Renal cortical epithelial cell (primary cell): Measurements from ENCODE around the gene TLR2. TPM values are rescaled to one million over a fixed set of nuclear protein-coding genes. Genes with fewer than 3 reads are reported as not detected.
A peak's percentile ranks its signal among the peaks of the same experiment; 100 is the strongest.
"Not testable (repeated sequence)": the region's sequence is repeated elsewhere in the genome, so short reads cannot be mapped to it uniquely, and the experiment has no call there.

Experiments
- DNase-seq: peaks from one replicate; pipeline ENCODE4 v3.0.0-alpha.2; 2011; ENCODE audit warnings: low read depth
- total RNA-seq: library from RNA; depleted of rRNA; stranded (reverse); fragments of >200 nt; gene quantifications from 2 replicates; pipeline ENCODE4 v1.2.3, GENCODE V29; 2014

The TLR2 gene
- total RNA-seq, 1 donor from 2014 or later: 23.5 TPM

DNA sequence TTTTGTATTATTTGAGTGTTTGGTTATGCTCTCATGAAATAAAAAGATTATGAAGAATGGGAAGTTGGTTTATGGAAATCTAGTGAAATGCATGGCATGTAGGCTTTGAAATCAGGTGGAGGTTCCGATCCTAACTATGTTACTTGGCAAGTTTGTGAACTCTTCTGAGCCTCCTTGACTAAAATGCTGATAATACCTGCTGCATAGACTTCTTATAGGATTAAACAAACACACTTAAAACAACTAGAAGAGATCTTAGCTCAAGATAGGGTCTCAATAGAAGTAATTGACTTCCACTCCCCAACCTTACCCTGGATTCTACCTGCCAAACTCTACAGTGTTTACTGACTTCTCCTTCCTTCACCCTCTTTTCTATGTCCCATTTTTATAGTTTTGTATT lies 22.2 kb upstream of the TLR2 start:
- no peak for DNase-seq

DNA sequence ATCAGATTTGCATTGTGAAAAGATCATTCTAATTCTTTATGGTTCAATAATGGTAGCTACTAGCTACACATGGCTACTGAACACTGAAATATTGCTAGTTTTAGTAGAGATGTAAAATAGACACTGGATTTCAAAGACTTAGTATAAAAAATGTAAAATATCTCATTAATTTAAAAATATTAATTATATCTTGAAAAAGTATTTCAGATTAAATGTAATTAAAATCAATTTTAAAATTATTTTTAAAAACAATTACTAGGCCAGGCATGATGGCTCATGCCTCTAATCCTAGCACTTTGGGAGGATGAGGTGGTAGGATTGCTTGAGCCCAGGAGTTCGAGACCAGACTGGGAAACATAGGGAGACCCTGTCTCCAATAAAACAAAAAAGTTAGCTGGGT lies 20.4 kb upstream of the TLR2 start:
- no peak for DNase-seq

DNA sequence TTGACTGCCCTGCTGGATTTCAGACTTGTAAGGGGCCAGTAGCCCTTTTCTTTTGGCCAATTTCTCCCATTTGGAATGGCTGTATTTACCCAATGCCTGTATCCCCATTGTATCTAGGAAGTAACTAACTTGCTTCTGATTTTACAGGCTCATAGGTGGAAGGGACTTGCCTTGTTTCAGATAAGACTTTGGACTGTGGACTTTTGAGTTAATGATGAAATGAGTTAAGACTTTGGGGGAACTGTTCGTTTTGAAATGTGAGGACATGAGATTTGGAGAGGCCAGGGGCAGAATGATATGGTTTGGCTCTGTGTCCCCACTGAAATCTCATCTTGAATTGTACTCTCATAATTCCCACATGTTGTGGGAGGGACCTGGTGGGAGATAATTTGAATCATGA lies 17.6 kb upstream of the TLR2 start:
- DNase-seq: not testable (repeated sequence)

DNA sequence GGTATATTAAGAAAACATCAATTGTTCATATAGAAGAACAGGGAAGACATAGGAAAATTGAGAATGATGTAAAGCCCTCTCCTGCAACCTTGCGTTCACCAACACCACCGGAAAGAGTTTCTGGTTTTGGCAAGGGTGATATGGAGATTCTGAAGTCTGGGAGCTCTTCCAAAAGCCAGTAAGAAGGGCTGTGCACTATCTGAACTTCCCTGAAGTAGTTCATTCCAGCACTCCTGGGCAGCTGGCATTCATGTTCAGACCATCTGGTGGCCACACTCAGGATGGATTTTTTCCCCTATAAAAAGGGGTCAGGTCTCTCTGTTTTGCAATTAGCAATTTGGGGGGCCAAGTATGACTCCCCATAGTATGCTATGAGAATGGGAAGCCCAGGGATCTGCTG lies 15.4 kb upstream of the TLR2 start:
- no peak for DNase-seq

DNA sequence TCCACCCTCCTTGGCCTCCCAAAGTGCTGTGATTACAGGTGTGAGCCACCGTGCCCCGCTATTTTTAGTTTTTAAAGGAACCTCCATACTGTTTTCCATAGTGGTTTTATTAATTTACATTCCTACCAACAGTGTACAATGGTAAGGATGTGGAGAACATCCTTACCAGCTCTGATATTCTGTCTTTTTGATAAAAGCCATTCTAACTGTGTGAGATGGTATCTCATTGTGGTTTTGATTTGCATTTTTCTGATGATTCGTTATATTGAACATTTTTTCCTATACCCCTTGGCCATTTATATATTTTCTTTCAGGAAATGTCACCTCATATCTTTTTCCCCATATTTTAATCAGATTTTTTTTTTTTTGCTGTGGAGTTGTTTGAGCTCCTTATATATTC lies 14.2 kb upstream of the TLR2 start:
- DNase-seq: no peak

DNA sequence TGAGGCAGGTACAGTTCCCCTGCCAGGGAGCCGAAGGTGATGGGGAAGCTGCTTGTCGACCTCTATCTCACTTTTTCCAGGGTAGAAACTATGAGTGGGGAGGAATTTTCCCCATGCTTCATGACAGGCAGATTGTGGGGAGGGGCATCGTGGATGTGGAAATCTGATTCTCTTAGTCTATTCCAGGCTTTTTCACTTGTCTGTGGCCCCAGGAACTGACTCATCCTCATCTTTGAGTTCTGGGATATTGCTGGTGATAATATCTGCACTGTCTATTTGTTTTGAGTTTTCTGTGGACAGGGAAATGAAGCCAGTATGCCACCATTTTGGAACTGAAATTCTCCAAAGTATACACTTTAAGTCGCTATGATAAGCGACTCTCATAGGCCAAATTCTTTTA lies 7.6 kb upstream of the TLR2 start:
- DNase-seq: peak; percentile 6

DNA sequence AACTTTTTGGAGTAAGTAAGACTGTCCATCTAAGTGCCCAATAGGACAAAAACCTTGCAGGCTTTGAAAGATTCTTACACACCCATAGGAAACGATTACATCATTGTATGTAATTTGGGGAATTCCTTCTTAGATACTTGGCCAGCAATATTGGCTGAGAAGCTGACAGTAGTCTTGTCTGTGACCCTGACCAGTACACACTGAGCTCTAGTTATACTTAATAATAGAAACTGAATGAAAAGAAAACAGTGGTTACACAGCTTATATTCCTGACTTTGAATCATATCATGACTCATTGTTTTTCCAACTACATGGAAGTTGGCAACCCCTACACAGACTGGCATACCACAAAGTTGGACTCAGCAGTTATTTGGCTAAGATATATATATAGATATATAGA lies 7.1 kb upstream of the TLR2 start:
- peak; percentile 94 for DNase-seq

DNA sequence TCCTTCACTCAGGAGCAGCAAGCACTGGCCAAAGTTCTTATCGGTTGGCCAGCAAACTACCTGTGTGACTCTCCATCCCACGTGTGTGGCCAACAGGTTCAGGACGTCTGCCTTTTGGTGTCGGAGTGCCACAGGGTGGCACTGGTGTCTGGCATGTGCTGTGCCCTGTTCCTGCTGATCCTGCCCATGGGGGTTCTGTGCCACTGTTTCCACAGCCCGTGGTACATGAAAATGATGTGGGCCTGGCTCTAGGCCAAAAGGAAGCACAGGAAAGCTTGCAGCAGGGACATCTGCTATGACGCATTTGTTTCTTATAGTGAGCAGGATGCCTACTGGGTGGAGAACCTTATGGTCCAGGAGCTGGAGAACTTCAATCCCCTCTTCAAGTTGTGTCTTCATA lies 4.6 kb upstream of the TLR2 start:
- DNase-seq: no peak

DNA sequence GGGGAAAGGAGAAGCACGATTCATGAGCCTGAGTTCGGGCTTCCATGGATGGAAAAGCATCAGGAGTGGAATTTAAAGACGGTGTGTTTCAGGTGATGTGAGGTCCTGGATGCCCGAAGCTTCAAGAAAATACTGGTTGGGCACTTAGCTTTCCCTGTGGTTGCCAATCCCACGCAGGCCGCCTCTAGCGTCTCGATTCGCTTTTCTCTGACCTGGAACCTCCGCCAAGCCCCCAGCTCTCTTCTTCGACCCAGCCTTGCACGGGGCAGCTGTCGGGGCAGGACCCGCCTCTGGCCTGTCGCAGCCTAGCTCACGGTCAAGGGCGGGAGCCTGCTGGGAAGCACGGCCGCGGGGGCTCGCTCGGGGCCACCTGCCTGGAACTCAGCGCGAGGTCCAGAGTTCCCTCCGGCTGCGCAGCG lies 308 bp upstream of the TLR2 start:
- peak; percentile 5 for DNase-seq

DNA sequence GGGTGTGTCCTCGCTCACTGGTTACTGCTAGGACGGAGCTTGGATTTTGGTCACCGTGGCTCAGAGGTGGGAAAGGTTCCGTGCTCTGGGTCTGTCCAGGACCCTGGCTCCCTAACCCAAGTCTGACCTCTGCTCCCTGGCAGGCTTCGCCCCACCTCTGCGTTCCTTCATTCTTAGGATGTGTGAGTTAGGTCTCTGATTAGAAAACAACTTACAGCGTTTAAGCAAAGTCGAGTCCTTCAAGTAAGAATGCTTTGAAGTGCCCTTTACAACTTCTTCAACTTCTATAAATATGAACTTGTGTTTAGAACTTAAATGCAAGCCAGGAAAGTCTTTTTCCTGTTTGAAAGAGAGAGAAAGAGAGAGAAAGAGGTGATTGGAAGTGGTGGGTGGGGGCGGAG lies 891 bp downstream of the TLR2 start:
- DNase-seq: peak; percentile 3

DNA sequence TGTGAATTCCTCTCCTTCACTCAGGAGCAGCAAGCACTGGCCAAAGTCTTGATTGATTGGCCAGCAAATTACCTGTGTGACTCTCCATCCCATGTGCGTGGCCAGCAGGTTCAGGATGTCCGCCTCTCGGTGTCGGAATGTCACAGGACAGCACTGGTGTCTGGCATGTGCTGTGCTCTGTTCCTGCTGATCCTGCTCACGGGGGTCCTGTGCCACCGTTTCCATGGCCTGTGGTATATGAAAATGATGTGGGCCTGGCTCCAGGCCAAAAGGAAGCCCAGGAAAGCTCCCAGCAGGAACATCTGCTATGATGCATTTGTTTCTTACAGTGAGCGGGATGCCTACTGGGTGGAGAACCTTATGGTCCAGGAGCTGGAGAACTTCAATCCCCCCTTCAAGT lies 20.4 kb downstream of the TLR2 start:
- DNase-seq: no peak

DNA sequence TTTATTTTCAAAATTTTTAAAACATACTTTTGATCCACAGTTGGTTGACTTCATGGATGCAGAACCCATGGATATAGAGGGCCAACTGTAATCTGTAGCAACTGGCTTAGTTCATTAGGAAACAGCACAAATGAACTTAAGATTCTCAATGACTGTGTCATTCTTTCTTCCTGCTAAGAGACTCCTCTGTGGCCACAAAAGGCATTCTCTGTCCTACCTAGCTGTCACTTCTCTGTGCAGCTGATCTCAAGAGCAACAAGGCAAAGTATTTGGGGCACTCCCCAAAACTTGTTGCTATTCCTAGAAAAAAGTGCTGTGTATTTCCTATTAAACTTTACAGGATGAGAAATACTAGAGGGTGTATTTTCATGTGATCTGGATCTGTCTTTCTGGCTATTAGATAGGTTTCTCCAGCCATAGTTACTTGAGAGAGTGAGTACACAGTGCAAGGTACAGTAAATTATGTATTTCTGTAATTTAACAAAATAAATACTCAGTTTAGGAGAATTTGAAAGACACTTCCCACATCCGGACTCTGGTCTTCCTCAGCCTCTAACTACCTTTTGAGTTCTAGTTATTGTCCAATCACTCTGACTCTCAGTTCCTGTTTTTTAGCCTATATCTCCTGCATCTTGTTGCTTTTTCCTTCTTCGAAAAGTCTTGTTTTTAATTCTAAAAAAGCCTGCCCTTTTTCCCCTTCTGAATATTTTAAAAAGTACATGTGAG lies 21.8 kb downstream of the TLR2 start:
- DNase-seq: no peak

DNA sequence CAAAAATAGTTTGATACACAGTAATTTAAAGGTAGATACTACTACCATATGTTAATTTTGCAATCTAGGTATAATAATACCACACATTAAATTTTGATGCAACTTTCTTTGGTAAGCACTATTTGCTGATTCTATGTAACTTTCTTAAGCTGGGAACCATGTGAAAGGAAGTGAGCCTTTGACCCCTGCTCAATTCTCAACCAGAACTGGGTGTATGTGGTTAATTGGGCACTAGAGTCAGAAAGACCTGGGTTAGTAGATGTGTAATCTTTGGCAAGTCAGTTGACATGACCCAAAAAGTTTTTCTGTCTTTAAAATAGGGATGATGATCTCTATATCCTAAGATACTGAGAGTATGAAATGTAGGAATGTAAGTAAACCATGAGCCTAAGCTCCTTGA lies 22.4 kb downstream of the TLR2 start:
- no peak for DNase-seq

DNA sequence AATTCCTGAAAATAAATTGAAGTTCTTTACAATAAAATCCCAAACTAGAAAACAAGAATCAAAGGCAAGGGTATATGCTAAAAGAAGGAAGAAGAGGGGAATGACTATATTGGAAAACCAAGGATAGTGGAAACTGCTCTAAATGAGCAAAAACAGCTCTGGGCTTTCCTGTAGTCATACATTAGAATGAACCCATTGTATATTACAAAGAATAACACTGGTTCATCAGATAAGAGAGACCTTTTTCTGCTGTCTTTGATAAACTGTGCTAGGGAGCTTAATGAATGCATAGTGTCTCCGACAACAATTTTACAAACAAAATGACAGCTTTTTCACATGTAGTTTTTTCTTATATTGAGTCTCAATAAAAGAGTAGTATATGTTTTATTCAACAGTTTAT lies 26.6 kb downstream of the TLR2 start:
- no peak for DNase-seq

DNA sequence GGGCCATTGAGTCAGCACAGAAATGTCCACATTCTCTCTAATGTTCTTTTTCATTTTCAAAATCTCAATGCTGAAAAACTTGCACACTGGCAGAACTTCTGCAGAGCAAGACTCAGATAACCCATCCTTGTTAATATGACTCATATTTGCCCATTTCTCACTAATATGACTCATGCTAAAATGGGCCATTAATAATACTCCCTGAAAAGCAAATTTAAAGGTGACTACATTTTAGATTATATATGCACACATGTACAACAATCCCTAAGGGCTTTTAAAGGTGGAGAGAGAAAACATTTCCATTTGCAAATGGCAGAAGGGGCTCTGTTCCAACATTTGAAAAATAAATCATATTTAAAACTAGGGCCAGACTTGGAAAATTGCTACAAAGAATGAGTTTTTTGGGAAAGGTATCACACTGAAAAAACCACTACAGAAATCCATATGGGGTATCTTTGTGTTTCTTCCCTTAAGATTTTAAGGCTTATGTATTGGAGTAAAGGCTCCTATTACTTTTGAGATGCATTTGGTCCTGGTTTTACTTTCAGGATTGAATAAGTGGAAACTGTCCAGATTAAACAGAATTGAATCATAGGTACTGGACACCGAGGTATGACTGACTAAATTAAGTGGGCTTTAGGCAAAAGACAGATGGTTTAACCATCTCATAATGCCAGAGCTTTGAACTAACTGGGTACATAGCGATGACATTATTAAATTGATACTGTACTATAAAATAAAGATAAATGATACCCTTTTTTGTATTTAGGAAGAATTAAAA lies 30.0 kb downstream of the TLR2 start:
- DNase-seq: peak; percentile 25

DNA sequence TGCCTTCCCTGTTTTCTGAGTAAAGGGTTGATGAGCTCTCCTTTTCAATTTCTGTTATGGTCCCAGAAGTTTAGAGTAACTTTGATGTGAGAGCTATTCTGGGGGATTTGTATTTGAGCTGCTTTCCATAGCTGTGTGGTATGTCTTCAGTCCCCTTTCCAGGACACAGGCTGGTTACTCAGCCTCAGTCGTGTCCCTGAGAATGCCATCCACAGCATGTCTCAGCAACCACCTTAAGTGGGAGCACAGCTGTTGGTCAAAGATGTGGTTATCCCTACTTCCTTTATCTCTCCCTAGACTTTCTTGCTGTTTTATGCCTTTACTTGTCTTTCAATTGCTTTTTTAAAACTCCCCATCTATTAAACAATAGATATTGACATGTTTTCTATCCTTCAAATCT lies 38.0 kb downstream of the TLR2 start:
- DNase-seq: no peak

DNA sequence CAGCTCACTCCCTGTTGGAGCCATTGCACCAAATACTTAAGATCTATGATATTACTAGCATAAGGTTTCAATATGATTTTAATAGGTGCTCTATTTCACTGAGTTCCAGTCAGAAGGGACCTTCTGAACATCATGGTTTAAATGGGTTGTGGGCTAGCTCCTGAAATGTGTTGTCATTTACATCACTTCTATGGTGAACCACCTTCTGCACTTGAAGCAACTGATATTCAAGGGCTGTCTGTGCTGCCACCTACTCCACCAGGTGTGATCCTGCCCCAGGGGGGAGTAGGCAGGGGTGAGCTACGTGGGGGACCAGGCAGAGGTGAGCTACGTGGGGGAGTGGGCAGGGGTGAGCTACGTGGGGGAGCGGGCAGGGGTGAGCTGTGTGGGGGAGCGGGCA lies 40.5 kb downstream of the TLR2 start:
- DNase-seq: no peak

DNA sequence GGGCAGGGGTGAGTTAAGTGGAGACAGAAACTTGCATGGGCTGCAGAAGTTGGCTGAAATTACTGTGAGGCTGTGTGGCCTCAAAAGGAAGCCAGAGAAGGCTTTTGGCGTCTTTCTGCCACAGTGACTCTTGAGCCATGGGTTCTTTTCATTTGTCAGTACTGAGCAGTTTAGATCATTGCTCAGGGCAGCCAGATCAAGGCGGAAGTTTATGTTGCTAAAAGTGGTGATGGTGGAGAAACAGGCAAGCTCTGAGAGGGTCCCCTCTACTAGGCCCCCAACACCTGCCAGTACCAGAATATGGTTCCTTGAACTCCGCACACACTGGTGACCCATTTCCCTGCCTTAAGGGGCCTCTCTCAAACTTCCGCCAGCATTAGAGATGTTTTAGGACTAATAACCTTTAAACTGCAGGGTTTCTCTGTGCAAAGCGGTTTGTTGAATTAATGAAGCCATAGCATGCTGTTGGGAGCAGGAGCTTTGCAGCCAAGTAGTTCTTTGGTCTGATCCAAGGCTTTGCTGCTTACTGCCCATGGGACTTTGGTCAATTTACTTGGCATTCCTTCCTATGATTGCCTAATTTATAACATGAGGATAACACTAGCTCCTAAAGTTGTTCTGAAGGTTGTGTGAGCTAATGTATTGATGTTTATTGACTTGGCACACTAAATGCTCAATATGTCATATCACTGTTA lies 41.2 kb downstream of the TLR2 start:
- DNase-seq: no peak

DNA sequence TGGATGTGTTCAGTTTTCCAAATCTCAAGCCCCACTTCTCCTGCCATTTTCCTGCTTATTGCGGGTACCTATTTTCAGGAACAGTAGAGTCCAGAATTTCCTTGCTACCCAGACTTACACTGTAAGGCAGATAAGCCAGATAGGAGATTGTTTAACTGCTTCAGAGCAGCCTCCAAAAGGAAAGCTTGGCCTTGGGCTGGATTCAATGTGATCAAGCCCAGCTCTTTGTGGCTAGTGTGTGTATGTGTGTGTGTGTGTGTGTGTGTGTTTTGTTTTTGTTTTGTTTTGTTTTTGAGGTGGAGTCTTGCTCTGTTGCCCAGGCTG lies 41.7 kb downstream of the TLR2 start:
- DNase-seq: no peak

DNA sequence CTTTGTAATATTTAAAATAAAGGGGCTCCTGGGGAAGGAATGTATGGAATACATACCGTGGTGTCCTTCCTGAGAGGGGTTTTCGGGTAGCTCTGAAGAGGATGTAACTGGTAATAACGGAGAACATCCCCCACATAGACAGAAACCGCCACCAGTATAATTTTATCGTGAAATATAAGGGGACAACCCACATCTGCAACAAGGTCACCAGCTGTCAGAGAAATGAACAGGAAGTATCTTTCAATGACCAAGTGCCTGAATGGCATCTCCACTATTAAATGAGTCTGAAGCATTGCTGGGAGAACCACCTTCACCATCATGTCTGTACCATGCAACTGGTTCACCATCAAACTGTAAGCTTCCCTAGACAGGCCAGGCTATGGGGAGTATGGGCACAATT lies 44.1 kb downstream of the TLR2 start:
- no peak for DNase-seq

DNA sequence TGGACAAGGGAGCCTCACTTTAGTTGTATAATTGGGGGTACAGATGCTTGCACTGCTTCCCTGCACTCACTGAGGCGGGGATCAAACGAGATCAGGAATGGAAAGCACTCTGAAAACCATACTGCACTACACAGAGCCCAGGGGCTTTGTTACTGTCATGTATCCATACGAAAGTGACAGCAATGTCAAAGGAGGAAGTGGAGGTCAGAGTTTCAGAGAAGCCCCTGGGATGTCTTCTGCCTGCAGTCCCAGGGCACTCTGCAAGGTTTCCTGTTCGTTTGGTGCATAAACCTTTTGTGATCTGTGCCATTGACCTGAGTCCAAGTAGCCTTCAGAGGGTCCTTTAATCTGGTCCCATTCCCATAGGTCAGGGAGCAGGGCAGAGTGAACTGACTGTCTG lies 44.6 kb downstream of the TLR2 start:
- DNase-seq: no peak

DNA sequence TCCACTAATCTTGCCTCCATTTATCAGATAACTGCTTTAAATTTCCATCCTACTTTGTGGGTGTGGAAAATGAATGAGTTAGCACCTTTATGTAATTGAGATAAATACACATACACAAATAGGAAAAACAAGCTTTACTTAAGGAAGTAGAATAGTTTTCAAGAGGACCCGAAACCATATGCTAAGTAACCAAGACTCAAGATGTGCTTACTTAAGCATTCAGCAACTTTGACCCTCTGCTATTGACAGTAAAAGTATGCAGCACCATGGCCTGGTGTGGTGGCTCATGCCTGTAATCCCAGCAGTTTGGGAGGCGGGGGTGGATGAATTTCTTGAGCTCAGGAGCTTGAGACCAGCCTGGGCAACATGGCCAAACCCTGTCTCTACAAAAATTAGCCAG lies 45.8 kb downstream of the TLR2 start:
- no peak for DNase-seq

DNA sequence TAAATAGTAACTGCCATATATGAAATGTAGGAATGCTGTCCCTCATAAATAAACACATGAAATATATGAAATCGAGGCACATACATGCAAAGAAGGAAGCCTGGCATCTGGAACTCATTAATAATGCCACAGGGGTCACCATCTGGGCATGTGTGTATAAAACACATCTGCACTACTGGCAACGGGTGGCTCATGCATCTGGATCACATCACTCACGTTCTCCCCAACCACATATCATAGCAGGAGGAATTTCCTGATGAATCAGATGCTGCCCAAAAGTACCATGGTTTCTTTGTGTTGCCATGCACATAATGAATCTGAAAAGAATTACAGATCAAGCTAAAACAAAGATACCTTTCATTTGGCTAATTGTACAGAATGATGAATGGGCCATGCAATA lies 47.2 kb downstream of the TLR2 start:
- DNase-seq: peak; percentile 29
